GM12864 (cell line): ENCODE results near the gene BMP5.

Experiments
- DNase-seq: peaks from one replicate; pipeline ENCODE4 v3.0.0-alpha.2; 2011; ENCODE audit warnings: low read depth
- H3K4me3 ChIP-seq: 2 replicates; pipeline ENCODE4 v1.5.1; 2011; ENCODE audit warnings: mild to moderate bottlenecking, low read depth, low read length, control low read depth
- TF ChIP-seq, protein P1 (sequence below): IDR thresholded peaks from 2 replicates; pipeline ENCODE4 v1.5.1; 2011; ENCODE audit warnings: low read depth, mild to moderate bottlenecking, moderate library complexity, low read length, control low read depth, inconsistent platforms; ENCODE audit errors: missing control alignments

BMP5 gene

DNA sequence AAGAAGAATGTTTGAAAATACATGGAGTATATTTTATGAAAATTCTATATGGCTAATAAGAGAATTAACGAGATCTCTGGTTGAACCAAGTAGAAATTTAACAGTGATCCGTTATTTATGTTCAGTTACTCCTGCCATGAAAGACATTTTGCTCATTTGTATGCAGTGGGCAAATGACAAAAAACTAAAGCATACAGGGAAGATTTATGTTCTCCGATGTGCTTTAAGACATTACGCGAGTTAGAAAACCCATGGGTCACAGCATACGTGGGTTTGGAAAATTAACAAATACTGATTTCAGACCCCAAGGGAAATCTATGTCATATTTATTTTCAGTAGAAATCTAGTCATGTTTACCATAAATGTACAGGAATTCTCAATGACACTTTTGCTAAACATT is 90.1 kb downstream of the BMP5 start:
- no peak overlapping the region for H3K4me3 ChIP-seq
- TF ChIP-seq, protein P1, sequence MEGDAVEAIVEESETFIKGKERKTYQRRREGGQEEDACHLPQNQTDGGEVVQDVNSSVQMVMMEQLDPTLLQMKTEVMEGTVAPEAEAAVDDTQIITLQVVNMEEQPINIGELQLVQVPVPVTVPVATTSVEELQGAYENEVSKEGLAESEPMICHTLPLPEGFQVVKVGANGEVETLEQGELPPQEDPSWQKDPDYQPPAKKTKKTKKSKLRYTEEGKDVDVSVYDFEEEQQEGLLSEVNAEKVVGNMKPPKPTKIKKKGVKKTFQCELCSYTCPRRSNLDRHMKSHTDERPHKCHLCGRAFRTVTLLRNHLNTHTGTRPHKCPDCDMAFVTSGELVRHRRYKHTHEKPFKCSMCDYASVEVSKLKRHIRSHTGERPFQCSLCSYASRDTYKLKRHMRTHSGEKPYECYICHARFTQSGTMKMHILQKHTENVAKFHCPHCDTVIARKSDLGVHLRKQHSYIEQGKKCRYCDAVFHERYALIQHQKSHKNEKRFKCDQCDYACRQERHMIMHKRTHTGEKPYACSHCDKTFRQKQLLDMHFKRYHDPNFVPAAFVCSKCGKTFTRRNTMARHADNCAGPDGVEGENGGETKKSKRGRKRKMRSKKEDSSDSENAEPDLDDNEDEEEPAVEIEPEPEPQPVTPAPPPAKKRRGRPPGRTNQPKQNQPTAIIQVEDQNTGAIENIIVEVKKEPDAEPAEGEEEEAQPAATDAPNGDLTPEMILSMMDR = no peak
- no peak for DNase-seq

DNA sequence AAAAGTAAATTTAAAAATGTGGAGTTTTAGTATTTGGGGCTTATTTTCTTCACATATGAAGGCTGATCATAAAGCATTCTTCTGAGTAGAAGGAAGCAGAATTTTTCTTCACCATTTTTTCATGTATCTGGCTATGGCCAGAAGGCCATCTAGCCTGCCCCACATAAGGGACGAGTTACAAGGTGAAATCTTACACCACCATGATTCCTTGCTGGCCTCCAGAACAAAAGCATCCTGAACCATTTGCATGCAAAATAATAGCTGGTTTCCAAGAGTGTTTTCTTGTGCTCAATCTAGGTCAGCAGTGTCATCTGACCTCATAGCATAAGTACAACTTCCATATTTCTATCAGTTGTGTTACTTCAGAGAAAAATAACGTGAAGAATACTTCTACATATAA is 93.1 kb downstream of the BMP5 start:
- TF ChIP-seq, protein P1 = no peak
- no peak for DNase-seq
- H3K4me3 ChIP-seq = no peak overlapping the region

DNA sequence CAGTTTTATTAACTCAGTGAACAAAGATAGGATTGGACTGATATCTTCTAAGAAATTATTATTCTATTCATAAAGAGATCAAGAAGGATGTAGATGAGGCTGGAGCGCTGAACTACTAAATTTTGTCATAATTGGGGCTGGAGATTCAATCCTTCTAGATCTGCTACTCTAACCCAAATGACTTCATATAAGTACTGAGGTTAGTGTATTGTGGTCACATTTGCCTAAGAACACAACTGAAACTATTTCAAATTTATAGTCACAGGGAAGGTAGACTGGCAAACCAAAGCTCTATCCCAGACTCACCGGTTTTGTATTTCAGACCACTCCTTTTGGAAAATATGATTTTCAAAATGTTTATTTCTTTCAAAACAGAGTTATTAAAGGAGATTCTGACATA is 96.7 kb downstream of the BMP5 start:
- no peak overlapping the region for H3K4me3 ChIP-seq
- DNase-seq = no peak
- TF ChIP-seq, protein P1 = no peak

DNA sequence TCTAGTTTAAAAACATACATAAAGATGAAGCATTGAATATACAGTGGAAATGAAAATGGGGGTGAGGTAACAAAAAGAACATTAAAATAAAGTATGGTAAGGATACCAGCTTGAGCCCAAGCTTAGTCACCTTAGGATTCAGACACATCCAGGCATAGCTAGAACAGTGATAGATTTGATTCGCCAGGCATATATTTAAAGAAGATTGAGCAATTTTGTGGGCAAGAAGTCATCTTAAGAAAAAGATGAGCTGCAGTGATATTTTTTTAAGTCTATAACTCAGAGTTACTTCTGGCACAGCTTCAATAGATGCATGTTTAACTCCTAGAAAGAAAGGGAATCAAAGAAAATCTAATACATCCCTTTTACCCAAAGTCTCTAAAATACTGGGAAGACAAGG is 97.9 kb downstream of the BMP5 start:
- DNase-seq = no peak
- H3K4me3 ChIP-seq = no peak overlapping the region
- TF ChIP-seq, protein P1 = no peak

DNA sequence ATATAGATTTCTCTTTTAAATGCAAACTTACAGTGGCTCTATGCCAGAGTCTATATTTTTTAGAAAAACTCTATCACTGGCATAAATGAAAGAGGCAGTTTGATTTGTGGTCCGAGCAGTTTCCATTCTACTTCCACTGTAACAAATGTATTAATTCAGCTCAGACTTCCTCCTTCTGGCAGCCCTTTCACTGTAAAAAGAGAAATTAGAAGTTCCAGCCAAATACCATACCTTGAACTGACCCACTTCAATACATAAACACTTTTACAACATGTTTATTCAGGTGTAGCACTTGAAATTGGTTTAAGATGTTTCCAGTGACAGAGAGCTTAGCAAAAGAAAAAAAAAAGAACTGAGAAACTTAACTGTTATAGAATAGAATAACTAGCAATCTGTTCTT is 99.3 kb downstream of the BMP5 start:
- DNase-seq = no peak
- TF ChIP-seq, protein P1 = no peak

DNA sequence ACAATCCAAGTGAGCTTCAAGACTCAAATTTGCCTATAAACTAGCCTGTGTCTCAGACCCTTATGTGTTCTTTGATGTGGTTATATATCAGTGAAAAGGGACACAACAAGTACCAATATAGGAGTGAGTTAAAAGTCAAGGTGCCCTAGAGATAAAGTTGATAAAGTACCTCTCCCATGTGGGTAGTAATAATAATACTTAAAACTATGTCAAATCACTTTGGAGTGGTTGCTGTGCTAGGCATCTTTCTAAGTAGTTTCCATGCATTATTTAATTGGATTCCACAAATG is 100.4 kb downstream of the BMP5 start:
- TF ChIP-seq, protein P1 = no peak

More for the DNA sequence above, 99.3 kb downstream of the BMP5 start:
- H3K4me3 ChIP-seq = no peak overlapping the region

DNA sequence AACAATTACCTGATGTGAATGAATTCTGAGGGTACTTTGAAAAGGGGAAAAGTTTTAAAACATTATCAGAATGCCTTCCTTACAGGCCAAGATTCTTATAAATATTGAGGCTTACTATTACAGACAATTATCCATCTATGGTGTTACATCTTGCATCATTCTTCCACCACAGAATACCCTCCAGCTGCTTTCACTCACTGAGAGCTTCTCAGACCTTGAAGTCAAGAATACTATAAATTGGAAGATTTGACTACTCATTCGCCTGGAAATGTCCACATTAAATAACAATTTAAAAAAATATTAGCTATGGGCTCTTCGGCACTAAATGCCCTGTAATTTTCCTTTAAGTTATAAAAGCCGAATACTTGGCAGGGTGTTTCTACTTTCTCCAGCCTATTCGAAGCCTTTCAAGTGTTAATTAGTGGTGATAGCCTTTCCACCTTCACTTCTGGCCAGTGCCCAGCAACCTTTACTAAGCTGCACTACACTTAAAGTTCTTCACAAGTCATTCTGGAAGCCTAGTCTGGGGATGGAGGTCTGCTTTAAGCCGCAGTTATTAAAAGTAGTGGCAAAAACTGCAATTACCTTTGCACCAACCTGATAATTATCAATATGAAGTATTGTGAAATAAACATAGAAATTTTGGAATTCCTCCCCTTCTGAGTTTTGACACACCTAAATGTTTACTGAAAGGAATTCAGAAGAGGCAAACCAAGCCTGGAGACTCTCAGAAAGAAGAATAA is 100.9 kb downstream of the BMP5 start:
- H3K4me3 ChIP-seq = no peak overlapping the region
- no peak for DNase-seq
- TF ChIP-seq, protein P1 = no peak

More for the DNA sequence above, 100.4 kb downstream of the BMP5 start:
- no peak for DNase-seq
- no peak overlapping the region for H3K4me3 ChIP-seq
